Activated CD4-positive, alpha-beta T cell treated with anti-CD3 and anti-CD28 coated beads for 48 hours (primary cell): ENCODE measurements around the gene LAGE3.

Source experiments
- DNase-seq: peaks from one replicate; pipeline ENCODE4 v3.0.0-alpha.2; 2020

Gene LAGE3

GRCh38 chrX:154452823-154453222 is 26.3 kb downstream of the LAGE3 start:
- DNase-seq = no peak

- no peak for DNase-seq
These were observed 28.8 kb downstream of the LAGE3 start for GRCh38 chrX:154450312-154450711.

- no peak for DNase-seq
These were observed 29.5 kb downstream of the LAGE3 start for GRCh38 chrX:154449618-154450017.

- no peak for DNase-seq
These were observed 30.6 kb downstream of the LAGE3 start for GRCh38 chrX:154448484-154448883.

DNA sequence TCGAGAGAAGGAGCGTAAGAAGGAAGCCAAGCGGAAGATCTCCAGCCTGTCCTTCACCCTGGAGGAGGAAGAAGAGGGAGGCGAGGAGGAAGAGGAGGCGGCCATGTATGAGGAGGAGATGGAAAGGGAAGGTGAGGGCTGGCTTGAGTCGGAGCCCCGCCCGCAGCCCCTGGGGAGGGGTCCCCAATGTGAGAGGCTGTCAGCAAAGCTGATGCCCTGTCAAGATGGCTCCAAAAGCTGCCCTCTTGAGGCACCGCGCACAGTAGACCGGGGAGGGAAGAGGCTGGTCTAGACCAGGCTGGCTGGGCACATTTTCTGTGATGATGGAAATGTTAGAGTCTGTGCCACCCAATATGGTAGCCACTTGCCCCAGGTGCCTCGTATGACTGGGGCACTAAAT is 32.7 kb downstream of the LAGE3 start:
- DNase-seq = no peak

DNA sequence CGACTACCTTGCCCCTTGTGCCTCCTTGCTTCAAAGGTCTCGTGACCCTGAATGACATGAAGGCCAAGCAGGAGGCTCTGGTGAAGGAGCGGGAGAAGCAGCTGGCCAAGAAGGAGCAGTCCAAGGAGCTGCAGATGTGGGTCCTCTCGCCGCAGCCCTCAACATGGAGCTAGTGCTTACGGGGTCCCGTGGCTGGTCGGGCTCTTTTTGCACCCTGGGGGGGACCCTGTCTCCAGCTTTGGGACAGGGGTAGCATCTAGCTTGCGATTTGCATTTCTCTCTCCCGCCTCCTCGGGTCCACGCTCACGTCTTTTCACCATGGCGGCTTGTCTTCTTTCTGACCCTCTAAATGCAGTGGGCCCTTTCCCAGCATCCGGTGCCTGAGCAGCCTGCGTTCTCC is 33.3 kb downstream of the LAGE3 start:
- no peak for DNase-seq

GRCh38 chrX:154444755-154445246 is 34.3 kb downstream of the LAGE3 start:
- no peak for DNase-seq

- peak; percentile 77 for DNase-seq
These were observed 34.9 kb downstream of the LAGE3 start, which contains the start of gene FAM50A for GRCh38 chrX:154443992-154444754. TSS of gene FAM50A (plus strand) at chrX:154444141. CDS start at chrX:154444236, 95 bp downstream.

DNA sequence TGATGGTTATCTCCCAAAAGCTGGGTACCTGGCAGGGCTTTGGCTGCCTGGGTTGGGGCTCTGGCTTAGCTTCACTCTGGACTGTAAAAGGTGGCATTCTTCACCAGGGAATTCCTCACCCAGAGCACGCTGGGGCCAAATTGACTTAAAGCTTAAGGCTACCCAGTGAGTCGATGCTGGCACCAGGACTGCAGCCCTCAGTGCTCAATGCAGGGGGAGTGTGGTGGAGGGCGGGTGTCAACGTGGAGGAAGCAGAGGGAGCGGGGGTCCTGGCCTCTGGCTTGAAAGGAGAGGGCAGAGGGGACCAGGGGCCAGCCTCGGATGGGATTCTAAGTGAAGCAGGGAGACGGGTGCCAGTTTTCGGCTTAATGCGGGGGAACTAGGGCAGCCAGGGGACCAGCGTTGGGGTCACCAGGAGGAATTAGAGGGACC is 35.6 kb downstream of the LAGE3 start:
- DNase-seq = no peak

- no peak for DNase-seq
These were observed 36.9 kb downstream of the LAGE3 start for GRCh38 chrX:154441984-154442707.

- no peak for DNase-seq
These were observed 37.5 kb downstream of the LAGE3 start for GRCh38 chrX:154441564-154441963.

DNA sequence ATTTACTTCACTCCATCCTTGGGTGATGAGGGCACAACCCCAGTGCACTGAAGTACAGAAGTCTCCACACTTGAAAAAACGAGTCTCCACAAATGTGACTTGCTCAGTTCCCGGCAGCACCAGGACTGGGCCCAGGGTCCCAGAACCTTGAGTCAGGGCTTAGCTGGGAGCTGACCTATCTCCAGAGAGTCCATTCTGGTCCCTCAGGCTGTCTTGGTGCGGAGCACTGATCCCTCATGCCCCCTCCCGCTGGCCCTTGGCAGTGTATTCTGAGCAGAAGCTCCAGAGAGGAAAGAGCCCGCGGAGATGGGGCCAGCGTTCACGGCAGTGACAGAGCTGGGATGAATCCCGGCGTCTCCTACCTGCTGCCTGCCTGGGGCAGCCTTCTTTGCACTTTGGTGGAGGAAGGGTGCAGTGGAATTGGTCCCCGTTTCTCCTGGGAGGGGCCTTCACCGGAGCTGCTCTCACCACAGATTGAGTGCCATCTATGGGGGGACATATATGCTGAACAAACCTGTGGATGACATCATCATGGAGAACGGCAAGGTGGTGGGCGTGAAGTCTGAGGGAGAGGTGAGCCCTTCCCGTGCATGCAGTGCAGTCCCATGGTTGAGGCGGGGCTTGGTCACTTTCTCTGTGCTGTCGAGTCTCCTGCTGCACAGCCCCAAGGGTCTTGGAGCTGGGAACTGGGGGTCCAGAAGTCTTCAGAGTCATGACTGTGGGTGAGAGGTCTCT is 38.3 kb downstream of the LAGE3 start:
- no peak for DNase-seq

GRCh38 chrX:154439841-154440240 is 39.2 kb downstream of the LAGE3 start:
- DNase-seq = no peak

- DNase-seq = no peak
These were observed 40.8 kb downstream of the LAGE3 start for GRCh38 chrX:154437971-154438893.

DNA sequence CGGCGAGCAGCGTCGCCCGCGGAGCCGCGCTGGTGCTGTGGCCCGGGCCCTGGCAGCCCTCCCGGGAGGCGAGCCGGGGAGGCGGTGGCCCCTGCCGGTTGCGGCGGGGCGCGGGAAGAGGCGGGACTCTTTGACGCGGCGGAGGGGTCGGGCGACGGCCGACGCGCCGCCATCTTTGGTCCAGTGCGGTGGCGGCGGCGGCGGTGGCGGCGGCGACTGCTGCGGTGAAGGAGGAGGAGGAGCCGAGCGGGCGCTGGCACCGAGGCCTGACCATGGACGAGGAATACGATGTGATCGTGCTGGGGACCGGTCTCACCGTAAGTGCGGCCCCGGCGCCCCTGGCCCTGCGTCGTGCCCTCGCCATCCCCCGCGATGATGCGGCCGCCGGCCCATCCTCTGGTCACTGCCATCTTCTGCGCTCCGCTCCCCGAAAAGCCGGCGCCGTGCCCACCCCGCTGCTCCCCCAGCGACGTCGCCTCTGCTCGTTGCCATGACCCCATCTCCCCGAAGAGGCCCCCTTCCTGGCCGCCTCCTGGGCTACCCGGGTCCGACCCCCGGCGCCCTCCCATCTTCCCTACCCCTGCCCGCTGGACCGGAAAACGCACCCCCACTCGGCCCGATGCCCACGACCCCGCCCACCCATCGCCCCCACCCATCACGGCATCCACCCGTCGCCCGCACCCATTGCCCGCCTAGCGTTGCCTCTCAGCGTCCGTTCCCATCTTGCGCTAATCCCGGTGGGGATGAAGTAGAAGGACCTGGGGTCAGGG is 41.9 kb downstream of the LAGE3 start, which contains the start of gene GDI1:
Gene GDI1 (plus strand): TSS at position 172 of the 770 bp plus-strand sequence. CDS start 101 bp downstream, at position 273.
- peak; percentile 58 for DNase-seq

DNA sequence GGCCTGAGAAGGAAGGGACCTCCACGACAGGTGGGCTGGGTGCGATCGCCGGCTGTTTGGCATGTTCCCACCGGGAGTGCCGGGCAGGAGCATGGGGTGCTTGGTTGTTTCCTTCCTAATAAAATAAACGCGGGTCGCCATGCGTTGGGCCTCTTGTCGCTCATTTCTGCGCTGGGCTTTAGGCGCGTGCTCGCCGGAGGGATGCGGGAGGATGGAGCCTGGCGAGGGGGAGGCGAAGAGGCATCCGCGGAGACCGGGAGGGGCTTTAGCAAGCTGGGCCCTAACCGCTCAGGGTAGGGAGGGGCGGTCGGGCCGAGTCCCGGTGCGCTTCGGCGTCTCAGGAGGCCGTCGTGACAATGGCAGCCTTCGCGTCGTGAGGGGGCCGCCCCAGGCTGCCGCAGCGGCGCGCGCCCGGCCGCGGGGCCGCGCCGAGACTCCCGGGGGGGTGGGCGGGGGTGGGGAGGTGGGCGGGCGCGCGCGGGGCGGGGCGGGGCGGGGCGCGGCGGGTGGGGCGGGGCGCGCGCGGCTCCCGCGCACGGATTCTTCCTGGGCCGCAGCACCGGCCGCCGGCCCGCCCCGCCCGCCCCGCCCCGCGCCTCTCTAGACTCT is 42.6 kb downstream of the LAGE3 start:
- peak; percentile 50 for DNase-seq

GRCh38 chrX:154435171-154435733 is 43.8 kb downstream of the LAGE3 start:
- no peak for DNase-seq

DNA sequence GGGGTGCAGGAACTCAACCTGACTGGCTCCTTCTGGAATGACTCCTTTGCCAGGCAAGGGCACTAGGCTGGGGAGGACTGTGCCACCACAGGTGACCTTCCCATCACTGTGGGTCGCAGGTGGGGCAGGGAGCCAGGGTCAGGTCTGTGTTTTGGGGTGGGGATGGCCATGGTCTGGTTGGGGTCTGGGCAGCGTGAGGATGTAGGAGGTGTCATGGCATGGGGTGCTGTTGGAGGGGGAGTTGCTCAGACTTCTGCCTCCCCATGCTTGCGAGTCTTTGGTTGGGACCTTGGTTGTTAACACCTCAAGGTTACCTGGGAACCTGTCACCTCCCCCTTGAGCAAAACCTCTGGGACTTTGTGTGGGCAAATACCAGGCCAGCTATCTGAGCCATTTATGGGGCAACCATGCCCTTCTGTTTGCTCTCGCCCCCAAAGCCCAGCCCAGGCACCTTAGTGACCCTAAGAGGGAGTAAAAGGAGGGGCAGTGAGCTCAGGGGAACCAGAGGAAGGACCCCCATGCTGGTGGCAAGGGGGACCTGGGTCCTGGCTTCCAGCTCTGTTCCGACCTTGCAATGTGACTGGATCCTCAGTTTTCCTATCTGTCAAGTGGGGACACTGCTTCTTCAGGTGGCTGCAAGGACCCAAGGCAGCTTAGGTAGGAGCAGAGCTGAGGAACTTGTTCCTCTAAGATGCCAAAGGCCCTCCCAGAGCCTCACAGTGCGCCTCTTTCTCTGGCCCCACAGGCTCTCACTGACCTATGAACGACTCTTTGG is 44.5 kb downstream of the LAGE3 start:
- no peak for DNase-seq

- DNase-seq = no peak
These were observed 45.5 kb downstream of the LAGE3 start for GRCh38 chrX:154433605-154434004.

GRCh38 chrX:154432210-154432609 is 46.9 kb downstream of the LAGE3 start:
- DNase-seq = no peak
